ENCODE measurements around the gene AGMAT.

GRCh38 chr1:15626269-15626950 is 41.6 kb upstream of the AGMAT start:
- TF ChIP-seq CTCF (IDR thresholded peaks at IDR 0.05), result no peak
- TF ChIP-seq POLR2A (IDR thresholded peaks at IDR 0.05), result no peak
